SK-N-MC (cell line): ENCODE measurements around the gene UBE4B.

Source experiments
- DNase-seq: peaks from one replicate; pipeline ENCODE4 v3.0.0-alpha.2; 2011; ENCODE audit warnings: low read depth, low spot score
- H3K27ac ChIP-seq: fragments of 200-600 bp; sonication (generic); 2 replicates; pipeline ENCODE4 v1.5.1; 2016; ENCODE audit warnings: mixed run types
- H3K36me3 ChIP-seq: fragments of 200-600 bp; sonication (generic); 2 replicates; pipeline ENCODE4 v1.6.1; 2017; ENCODE audit warnings: antibody characterized with exemption, low read length, mixed read lengths; ENCODE audit not compliant: insufficient read depth
- H3K4me3 ChIP-seq: fragments of 200-600 bp; sonication (generic); 2 replicates; pipeline ENCODE4 v1.5.1; 2016
- H3K9ac ChIP-seq: fragments of 200-600 bp; sonication (generic); 2 replicates; pipeline ENCODE4 v1.8.0; 2017; ENCODE audit warnings: mixed run types, mixed read lengths; ENCODE audit not compliant: insufficient read length
- H3K9me3 ChIP-seq: fragments of 200-600 bp; sonication (generic); 2 replicates; pipeline ENCODE4 v1.6.1; 2017; ENCODE audit warnings: low read depth, mild to moderate bottlenecking, antibody characterized with exemption, low read length, moderate library complexity, mixed read lengths
- EZH2 ChIP-seq: fragments of 200-600 bp; sonication (generic); IDR thresholded peaks from one replicate; pipeline ENCODE4 v1.6.1; 2017; ENCODE audit warnings: antibody characterized with exemption
- FOXP2 ChIP-seq: optimal IDR thresholded peaks from 2 replicates; pipeline ENCODE3; 2011; ENCODE audit warnings: mild to moderate bottlenecking, moderate library complexity; ENCODE audit not compliant: insufficient read depth; ENCODE audit errors: extremely low read length, control extremely low read depth
- POLR2AphosphoS5 ChIP-seq: IDR thresholded peaks from 2 replicates; pipeline ENCODE4 v1.6.1; 2012; ENCODE audit warnings: mild to moderate bottlenecking, low read depth, low read length, borderline replicate concordance

Gene UBE4B

DNA sequence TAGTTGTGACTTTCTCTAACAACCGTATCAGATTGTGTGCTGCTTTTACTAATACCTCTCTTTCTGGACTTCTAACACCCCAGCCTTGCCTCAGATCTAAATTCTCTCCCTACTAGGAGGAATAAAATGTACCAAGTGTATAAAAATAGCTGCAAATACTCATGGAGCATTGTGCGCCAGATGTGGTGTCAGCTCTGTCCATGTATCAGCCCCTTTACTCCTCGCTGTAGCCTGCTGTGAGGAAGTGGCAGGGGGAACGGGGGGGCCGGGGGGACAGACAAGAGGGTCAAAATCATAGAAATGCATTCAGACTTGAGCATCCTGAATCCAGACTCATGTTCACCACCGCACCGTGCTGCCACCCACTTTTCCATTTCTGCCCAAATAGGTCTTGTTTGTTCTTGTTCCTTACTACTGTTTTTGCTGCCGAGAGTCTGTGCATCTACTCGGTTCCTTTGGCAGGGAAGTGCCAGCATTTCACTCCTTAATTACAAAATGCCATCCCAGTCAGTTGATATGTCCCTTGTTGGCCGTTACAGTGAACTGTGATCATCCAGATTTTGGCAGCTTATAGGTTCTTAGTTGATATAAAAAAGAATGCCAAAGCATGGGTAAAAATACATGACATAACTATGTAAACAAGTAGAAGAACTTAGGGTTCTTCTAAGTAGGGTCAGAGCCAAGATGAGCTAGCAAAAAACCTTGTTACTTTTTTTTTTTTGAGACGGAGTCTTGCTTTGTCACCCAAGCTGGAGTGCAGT, 76.4 kb downstream of the UBE4B start:
- no peak for DNase-seq
- H3K4me3 ChIP-seq: no peak overlapping the region
- no peaks in the 10 kb centered on the region for H3K9me3 ChIP-seq
- no peak overlapping the region for H3K9ac ChIP-seq
- no peak for TF ChIP-seq EZH2
- no peak for TF ChIP-seq POLR2AphosphoS5
- no peak for TF ChIP-seq FOXP2
- peaks cover 43% of the 10 kb centered on the region for H3K36me3 ChIP-seq
- no peak overlapping the region for H3K27ac ChIP-seq

DNA sequence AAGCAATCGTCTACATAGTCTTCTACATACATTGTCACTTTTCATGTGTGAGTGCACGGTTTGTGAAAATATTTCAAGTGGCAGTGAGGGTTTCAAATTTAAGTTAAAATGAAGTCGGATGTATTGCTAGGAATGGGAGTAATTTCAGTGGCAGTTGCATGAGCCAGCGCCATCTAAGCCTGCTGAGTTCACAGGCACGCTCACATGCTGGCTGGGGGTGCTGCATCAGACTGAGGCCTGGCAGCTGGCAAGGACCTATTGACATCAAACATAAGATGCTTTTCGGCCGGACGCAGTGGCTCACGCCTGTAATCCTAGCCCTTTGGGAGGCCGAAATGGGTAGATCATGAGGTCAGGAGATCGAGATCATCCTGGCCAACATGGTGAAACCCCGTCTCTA, 80.7 kb downstream of the UBE4B start:
- no peak overlapping the region for H3K9ac ChIP-seq
- TF ChIP-seq POLR2AphosphoS5 (no peak), FOXP2 (no peak), EZH2 (no peak)
- H3K27ac ChIP-seq: no peak overlapping the region
- DNase-seq: no peak
- H3K36me3 ChIP-seq: peaks cover 16% of the 10 kb centered on the region
- no peak overlapping the region for H3K4me3 ChIP-seq
- no peaks in the 10 kb centered on the region for H3K9me3 ChIP-seq

DNA sequence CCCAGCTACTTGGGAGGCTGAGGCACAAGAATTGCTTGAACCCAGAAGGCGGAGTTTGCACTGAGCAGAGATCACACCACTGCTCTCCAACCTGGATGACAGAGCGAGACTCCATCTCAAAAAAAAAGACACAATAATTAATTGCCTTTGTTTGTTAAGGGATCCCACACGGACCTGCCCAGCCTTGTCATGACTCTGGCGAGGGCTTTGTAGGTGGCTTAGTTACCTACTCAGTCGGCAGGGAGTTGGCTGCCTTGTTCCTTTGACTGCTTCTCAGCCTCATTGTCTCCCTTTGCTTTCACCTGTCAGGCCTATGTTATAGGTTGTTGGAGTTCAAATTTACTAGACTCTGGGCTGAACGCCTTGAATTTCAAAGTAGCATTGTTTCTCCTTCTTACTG, 82.0 kb downstream of the UBE4B start:
- Histone ChIP-seq H3K4me3 (no peak overlapping the region), H3K9ac (no peak overlapping the region), H3K36me3 (peaks cover 24% of the 10 kb centered on the region), H3K9me3 (no peaks in the 10 kb centered on the region), H3K27ac (no peak overlapping the region)
- DNase-seq: no peak
- no peak for TF ChIP-seq POLR2AphosphoS5
- TF ChIP-seq EZH2: no peak
- no peak for TF ChIP-seq FOXP2

DNA sequence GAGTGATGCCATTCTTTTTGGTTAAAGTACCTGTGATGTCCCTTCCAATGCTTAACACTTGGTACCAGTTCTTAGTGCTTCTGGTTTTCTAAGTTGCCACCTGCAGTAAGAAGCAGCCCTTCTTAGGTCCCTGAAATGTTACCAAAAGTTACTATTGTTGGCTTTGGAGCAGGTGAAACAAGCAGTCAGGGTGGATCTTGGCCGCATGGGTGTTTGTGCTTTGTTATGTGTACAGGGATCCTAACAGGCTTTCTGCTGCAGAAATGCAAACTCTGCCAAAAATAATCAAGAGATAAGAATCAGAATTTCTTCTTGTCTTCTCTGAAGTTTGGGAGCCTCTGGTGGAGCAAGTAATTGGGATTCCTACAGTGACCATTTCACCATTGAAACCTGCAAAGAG, 84.4 kb downstream of the UBE4B start:
- Histone ChIP-seq H3K4me3 (no peak overlapping the region), H3K9me3 (no peaks in the 10 kb centered on the region), H3K36me3 (peaks cover 27% of the 10 kb centered on the region), H3K27ac (no peak overlapping the region), H3K9ac (no peak overlapping the region)
- DNase-seq: no peak
- no peak for TF ChIP-seq FOXP2
- no peak for TF ChIP-seq EZH2
- no peak for TF ChIP-seq POLR2AphosphoS5

DNA sequence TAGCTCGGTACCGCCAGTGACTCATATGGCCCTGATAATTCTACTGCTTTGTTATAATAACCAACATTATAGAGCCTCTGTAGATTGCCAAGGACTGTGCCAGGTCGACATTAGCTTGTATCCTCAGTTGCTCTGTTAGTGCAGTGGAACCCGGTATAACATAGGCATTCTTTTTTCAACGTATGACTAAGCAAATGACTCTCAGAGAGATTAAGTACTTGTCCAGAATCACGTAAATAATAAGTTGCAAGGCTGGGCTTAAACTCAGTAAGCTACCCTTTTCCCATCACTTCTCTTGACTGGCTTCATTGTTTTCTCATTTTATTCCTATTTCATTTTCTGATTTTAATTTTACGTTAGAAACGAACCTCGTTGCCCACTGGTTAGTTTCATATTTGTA, 85.1 kb downstream of the UBE4B start:
- DNase-seq: no peak
- Histone ChIP-seq H3K36me3 (peaks cover 31% of the 10 kb centered on the region), H3K4me3 (no peak overlapping the region), H3K27ac (no peak overlapping the region), H3K9ac (no peak overlapping the region), H3K9me3 (no peaks in the 10 kb centered on the region)
- TF ChIP-seq EZH2 (no peak), POLR2AphosphoS5 (no peak)

DNA sequence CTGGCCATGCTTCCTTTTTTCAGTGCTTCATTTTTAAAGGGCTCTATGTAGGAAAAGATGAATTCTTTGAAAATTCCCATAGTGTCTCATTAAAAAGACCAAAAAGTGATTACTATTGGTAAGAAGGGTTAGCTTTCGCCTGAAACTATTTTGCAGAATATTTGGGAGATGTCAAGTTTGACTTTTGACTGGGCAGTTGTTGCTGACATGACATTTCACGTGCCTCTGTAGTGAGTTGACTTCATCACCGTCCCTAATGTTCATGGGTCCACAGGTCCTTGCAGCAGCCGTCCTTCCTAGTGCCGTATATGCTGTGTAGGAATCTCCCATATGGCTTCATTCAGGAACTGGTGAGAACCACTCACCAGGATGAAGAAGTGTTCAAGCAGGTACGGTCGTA, 88.9 kb downstream of the UBE4B start:
- peaks cover 31% of the 10 kb centered on the region for H3K36me3 ChIP-seq

DNA sequence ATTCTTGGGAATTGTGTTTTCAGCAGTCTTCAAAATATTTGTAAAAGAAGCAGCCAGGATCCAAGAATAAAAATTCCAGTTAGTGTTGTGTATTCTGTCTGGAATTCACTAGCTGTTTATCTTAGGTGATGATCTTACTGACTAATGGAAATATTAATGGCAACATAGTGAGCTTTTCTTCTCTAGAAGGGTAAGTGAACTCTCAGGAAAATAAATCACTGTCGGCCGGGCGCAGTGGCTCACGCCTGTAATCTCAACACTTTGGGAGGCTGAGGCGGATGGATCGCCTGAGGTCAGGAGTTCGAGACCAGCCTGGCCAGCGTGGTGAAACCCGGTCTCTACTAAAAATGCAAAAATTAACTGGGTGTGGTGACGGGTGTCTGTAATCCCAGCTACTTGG, 90.2 kb downstream of the UBE4B start:
- Histone ChIP-seq H3K4me3 (no peak overlapping the region), H3K27ac (no peak overlapping the region), H3K9ac (no peak overlapping the region), H3K36me3 (peaks cover 26% of the 10 kb centered on the region), H3K9me3 (no peaks in the 10 kb centered on the region)
- DNase-seq: no peak
- no peak for TF ChIP-seq POLR2AphosphoS5
- no peak for TF ChIP-seq FOXP2
- TF ChIP-seq EZH2: no peak

More for the DNA sequence above, 88.9 kb downstream of the UBE4B start:
- no peak for TF ChIP-seq EZH2
- no peak for TF ChIP-seq POLR2AphosphoS5
- no peak for TF ChIP-seq FOXP2
- Histone ChIP-seq H3K4me3 (no peak overlapping the region), H3K27ac (no peak overlapping the region), H3K9me3 (no peaks in the 10 kb centered on the region), H3K9ac (no peak overlapping the region)
- no peak for DNase-seq

DNA sequence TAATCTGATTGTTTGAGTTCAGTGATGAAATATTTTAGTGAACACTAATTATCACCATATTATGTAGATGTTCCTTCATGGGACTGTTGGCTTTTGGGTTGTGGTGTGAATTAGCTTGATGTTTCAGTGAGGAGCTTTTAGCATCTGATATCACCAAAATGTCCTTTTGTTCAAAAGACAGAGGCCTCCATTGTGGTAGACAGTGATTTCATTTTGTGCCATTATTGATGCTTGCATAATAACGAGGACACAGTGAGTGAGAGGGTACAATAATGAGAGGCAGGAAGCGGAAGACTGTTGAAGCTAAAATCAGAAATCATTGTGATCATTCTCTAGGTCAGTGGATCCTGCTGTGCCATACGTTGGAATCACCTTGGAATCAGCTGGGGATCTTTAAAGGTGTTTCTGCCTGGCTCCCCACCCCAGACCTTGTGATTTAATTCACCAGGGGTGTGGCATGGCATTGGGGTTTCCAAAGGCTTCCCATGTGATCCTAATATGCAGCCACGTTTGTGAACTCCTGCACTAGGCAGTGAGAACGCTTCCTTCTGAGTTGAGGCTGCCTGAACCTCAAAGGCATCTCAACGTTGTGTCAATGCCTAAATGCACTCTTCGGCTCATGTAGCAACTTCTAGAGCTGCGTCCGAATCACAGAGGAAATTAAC, 95.5 kb downstream of the UBE4B start:
- H3K27ac ChIP-seq: no peak overlapping the region
- TF ChIP-seq EZH2 (no peak), POLR2AphosphoS5 (no peak), FOXP2 (no peak)
- no peak overlapping the region for H3K4me3 ChIP-seq
- DNase-seq: no peak
- no peaks in the 10 kb centered on the region for H3K9me3 ChIP-seq
- H3K36me3 ChIP-seq: peaks cover 30% of the 10 kb centered on the region
- no peak overlapping the region for H3K9ac ChIP-seq

DNA sequence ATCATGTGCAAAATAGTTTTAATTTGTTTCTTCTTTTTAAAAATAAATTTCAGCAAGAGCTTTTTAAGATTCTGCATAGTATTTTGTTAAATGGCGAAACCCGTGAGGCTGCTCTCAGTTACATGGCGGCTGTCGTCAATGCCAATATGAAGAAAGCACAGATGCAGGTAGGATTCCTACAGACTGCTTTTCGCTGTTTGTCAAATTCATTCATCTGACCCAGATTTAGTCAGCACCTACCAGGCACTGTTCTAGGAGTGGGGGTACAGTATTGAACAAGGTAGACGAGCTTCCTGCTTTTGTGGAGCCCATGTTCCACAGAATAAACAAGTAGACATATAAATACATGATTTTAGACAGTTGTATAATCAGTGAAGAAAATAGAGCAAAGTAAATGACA, 99.6 kb downstream of the UBE4B start:
- H3K9ac ChIP-seq: no peak overlapping the region
- H3K9me3 ChIP-seq: no peaks in the 10 kb centered on the region
- no peak overlapping the region for H3K27ac ChIP-seq
- TF ChIP-seq FOXP2: no peak
- TF ChIP-seq EZH2: no peak
- no peak for TF ChIP-seq POLR2AphosphoS5
- H3K4me3 ChIP-seq: no peak overlapping the region
- H3K36me3 ChIP-seq: peaks cover 49% of the 10 kb centered on the region
- no peak for DNase-seq
